Nephron (organoid): ENCODE results near the gene GPATCH3.

ENCODE experiments used
- H3K27ac Mint-ChIP-seq, 3 experiments: 2 replicates each; pipeline ENCODE4 v1.8.0; 2020; ENCODE audit warnings: mixed read lengths in 3 of 3, mild to moderate bottlenecking in 2 of 3, moderate library complexity in 1 of 3
- H3K27me3 Mint-ChIP-seq: 2 replicates; pipeline ENCODE4 v1.8.0; 2021; ENCODE audit warnings: low read depth, mild to moderate bottlenecking, moderate library complexity, mixed read lengths
- H3K36me3 Mint-ChIP-seq: 2 replicates; pipeline ENCODE4 v1.8.0; 2020; ENCODE audit warnings: low read depth, mixed read lengths
- H3K4me1 Mint-ChIP-seq: 2 replicates; pipeline ENCODE4 v1.8.0; 2020; ENCODE audit warnings: mixed read lengths
- H3K4me3 Mint-ChIP-seq, 3 experiments: 2 replicates each; pipeline ENCODE4 v1.8.0; 2020; ENCODE audit warnings: mild to moderate bottlenecking in 3 of 3, mixed read lengths in 3 of 3, moderate library complexity in 2 of 3
- H3K9me3 Mint-ChIP-seq: 2 replicates; pipeline ENCODE4 v1.8.0; 2020; ENCODE audit warnings: mixed read lengths
- CTCF ChIP-seq, 3 experiments: fragments of 200-600 bp; sonication (generic); IDR thresholded peaks; one replicate each; pipeline ENCODE4 v1.5.0; 2021; ENCODE audit warnings: antibody characterized with exemption in 3 of 3; ENCODE audit not compliant: unreplicated experiment in 3 of 3

GPATCH3 gene

GRCh38 chr1:26915204-26915842, 15.1 kb upstream of the GPATCH3 start:
- Mint-ChIP-seq H3K4me1 (peaks cover 8% of the 10 kb centered on the region), H3K36me3 (no peaks in the 10 kb centered on the region), H3K4me3 (no peak overlapping the region), H3K27ac (no peak overlapping the region), H3K27me3 (peaks cover 12% of the 10 kb centered on the region), H3K9me3 (no peaks in the 10 kb centered on the region)
- no peak for TF ChIP-seq CTCF (IDR thresholded peaks at IDR 0.05; ENCODE audit: unreplicated experiment in 3 of 3)

- Mint-ChIP-seq H3K9me3 (no peaks in the 10 kb centered on the region), H3K27me3 (peaks cover 15% of the 10 kb centered on the region), H3K36me3 (no peaks in the 10 kb centered on the region), H3K4me1 (peaks cover 4% of the 10 kb centered on the region), H3K27ac (peak within 1 kb of the TSS in 1 of 3 experiments; percentile 70), H3K4me3 (no peak within 1 kb of the TSS)
- TF ChIP-seq CTCF (IDR thresholded peaks at IDR 0.05; ENCODE audit: unreplicated experiment in 3 of 3): no peak
Measured at GRCh38 chr1:26913754-26914619, 13.7 kb upstream of the GPATCH3 start, which contains the start of gene NR0B2. Gene NR0B2 (minus strand): TSS chr1:26913975. CDS start chr1:26913940, 35 bp downstream.

- Mint-ChIP-seq H3K27me3 (peaks cover 10% of the 10 kb centered on the region), H3K4me1 (peaks cover 4% of the 10 kb centered on the region), H3K4me3 (no peak overlapping the region), H3K9me3 (no peaks in the 10 kb centered on the region), H3K27ac (peak overlapping the region in 1 of 3 experiments; percentile 70), H3K36me3 (no peaks in the 10 kb centered on the region)
- TF ChIP-seq CTCF (IDR thresholded peaks at IDR 0.05; ENCODE audit: unreplicated experiment in 3 of 3): no peak
Measured at GRCh38 chr1:26913389-26913753, 13.1 kb upstream of the GPATCH3 start.

GRCh38 chr1:26912147-26912490, 11.9 kb upstream of the GPATCH3 start:
- Mint-ChIP-seq H3K27ac (no peak overlapping the region), H3K9me3 (no peaks in the 10 kb centered on the region), H3K27me3 (peaks cover 10% of the 10 kb centered on the region), H3K4me1 (peaks cover 4% of the 10 kb centered on the region), H3K4me3 (no peak overlapping the region), H3K36me3 (no peaks in the 10 kb centered on the region)
- no peak for TF ChIP-seq CTCF (IDR thresholded peaks at IDR 0.05; ENCODE audit: unreplicated experiment in 3 of 3)

- Mint-ChIP-seq H3K4me3 (no peak overlapping the region), H3K36me3 (no peaks in the 10 kb centered on the region), H3K27me3 (peaks cover 10% of the 10 kb centered on the region), H3K27ac (no peak overlapping the region), H3K4me1 (peaks cover 4% of the 10 kb centered on the region), H3K9me3 (no peaks in the 10 kb centered on the region)
- no peak for TF ChIP-seq CTCF (IDR thresholded peaks at IDR 0.05; ENCODE audit: unreplicated experiment in 3 of 3)
Measured at GRCh38 chr1:26911399-26912146, 11.3 kb upstream of the GPATCH3 start.
